Stimulated activated CD8-positive, alpha-beta memory T cell treated with anti-CD3 and anti-CD28 coated beads, Interleukin-4, amount 100 ng/mL, for 48 hours (primary cell): Measurements from ENCODE around the gene UBXN11.
"Not testable (repeated sequence)": the region's sequence is repeated elsewhere in the genome, so short reads cannot be mapped to it uniquely, and the experiment has no call there.

Experiments used
- DNase-seq: peaks from one replicate; pipeline ENCODE4 v3.0.0-alpha.2; 2020

Gene UBXN11

DNA sequence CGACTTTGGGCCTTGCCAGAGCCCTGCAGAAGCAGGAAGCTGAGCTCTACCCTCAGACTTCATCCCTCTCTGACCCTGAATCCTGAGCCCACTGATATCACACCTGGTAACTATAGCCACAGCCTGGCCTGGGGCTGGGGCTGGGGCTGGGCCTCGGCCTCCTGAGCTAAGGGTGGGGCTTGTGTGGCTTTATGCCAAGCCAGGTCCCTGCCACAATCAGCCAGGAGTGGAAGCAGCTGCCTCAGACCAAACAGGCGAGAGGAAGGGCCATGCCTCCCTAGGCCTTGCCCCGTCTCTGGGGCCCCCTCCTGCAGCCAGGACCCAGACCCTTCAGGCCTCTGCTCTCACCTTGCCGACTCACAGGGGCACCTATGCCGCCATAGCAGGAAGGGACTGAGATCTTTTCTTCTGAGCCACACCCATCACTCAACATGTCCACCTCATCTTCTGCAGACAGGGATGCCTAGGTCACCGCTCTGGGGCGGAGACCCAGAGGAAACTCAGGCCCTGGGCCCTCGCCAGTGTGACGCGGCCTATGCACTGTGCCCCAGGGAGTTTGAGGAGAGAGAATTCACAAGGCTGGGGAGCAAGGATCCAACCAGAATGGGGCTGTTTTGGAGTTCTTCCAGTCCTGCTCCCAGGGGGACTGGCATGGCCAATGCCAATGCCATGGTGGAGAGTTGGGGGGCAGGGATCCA lies 5.7 kb downstream of the UBXN11 start:
- no peak for DNase-seq

- DNase-seq: no peak
Observed at GRCh38 chr1:26297791-26298124, 8.7 kb downstream of the UBXN11 start.

- no peak for DNase-seq
Observed at GRCh38 chr1:26297057-26297790, 9.2 kb downstream of the UBXN11 start.

GRCh38 chr1:26296340-26297056 lies 9.9 kb downstream of the UBXN11 start:
- DNase-seq: no peak

DNA sequence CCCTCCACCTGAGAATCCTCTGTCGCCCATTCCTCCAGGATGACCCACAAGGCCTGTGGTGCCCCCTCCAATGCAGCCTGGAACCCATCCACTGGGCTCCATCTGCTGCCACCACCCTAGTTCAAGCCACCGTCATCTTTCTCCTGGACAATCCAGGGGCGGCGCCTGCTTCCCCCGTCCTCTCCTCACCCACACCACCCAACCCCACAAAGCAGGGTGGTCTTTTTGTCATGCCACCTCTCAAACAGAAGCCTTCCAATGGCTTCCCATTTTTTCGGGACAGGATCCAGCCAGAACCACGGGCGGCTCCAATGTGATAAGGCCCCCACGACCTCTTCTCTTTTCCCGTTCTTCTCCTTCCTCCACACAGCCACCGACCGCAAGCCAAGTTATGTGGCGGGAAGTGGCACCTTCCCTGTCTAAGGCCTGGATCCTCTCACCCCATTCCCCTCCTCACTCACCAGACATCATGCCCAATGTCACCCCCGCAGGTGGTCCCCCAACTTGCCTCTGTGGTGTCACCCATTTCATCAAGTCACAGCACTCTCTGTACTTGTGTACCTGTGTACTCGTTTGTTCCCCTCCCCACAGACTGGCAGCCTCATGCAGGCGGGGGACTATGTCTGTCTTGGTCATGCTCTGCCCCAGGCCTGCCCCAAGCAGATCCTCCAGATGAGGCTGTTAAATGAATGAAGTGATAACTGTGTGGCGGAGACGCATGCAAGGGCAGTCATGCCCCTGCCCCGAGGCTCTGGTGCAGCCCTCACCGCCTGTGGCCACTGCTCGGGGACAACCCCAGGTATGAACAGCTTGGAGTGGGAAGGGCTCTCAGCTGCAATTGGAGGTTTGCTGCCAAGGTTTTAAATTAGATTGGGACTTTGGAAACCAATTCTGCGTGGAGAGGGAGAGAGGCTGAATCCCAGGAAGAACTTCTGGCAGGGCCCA lies 11.0 kb downstream of the UBXN11 start:
- DNase-seq: no peak

GRCh38 chr1:26293911-26294463 lies 12.4 kb downstream of the UBXN11 start:
- DNase-seq: no peak

- not testable (repeated sequence) for DNase-seq
Observed at GRCh38 chr1:26292735-26293134, 13.7 kb downstream of the UBXN11 start.

DNA sequence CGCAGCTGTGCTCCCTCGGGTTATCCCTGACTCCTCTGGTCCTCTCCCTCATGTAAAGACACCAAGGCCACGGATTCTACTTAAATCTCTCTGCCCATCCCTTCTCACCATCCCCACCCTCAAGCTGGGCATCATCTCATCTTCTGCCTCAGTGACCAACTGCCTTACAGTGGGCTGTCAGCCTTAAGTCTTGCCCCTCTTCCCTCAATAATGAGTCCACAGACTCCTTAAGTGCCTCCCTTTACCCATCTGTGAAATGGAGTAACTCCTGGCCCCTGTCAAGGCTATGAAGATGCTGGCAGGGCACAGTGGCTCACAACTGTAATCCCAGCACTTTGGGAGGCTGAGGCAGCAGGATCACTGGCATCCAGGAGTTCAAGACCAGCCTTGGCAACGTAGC lies 14.5 kb downstream of the UBXN11 start:
- no peak for DNase-seq

DNA sequence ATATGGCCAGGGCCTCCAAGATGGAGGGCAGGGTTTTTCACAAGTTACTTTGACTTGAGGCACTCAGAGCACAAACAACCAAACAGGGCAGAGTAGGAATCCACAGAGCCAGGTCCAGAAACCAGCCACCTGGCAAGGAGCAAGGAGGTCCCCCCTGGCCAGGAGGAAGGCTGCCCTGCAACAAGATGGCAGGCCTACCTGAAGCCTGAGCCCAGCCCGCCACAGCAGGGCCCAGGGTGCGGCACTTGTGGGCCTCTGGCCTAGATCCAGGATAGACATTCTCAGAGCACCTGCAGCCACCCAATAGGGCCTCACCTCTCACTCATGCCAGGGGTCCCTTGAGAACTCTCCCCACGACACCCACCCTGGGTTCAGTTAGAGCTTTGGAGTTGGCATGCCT lies 15.0 kb downstream of the UBXN11 start:
- no peak for DNase-seq

- DNase-seq: no peak
Observed at GRCh38 chr1:26290882-26291261, 15.6 kb downstream of the UBXN11 start.

DNA sequence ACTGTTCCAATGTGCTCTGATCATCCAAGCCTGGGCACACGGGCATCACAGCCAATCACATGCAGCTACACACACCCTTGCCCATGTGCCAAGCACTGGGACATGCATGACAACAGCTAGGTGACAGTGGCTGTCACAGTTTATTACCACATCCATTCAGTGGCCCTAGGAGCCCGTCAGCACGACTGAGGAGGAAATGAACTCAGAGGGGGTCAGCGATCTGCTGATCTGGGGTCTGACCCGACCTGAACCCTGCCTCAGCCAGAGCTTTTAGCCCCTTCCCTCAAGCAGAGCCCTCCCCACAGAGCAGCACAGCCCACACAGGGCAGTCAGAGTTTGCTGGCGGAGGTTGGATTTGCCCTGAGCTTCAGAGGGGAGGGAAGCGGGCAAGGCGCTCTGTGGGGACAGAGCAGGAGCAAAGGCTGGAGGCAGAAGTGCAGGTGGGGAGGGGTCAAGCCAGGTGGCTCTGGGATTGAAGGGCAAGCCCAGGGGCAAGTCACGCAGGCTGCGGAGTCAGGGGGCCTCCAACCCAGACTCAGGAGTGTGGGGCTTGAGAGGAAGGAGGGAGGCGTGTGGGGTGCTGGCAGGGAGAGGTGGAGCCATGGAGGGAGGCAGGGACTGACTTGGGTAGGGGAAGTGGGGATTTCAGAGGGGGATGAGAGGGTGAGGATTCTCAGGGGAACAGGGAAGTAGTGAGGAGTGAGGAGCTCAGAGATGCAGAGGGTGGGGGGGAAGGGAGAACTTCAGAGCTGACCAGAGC lies 16.1 kb downstream of the UBXN11 start:
- DNase-seq: no peak

GRCh38 chr1:26289158-26290059 lies 17.0 kb downstream of the UBXN11 start:
- peak; percentile 63 for DNase-seq

- peak; percentile 80 for DNase-seq
Observed at GRCh38 chr1:26288311-26288941, 18.0 kb downstream of the UBXN11 start.

GRCh38 chr1:26287811-26288210 lies 18.6 kb downstream of the UBXN11 start:
- no peak for DNase-seq

GRCh38 chr1:26287033-26287711 lies 19.3 kb downstream of the UBXN11 start:
- peak; percentile 77 for DNase-seq

DNA sequence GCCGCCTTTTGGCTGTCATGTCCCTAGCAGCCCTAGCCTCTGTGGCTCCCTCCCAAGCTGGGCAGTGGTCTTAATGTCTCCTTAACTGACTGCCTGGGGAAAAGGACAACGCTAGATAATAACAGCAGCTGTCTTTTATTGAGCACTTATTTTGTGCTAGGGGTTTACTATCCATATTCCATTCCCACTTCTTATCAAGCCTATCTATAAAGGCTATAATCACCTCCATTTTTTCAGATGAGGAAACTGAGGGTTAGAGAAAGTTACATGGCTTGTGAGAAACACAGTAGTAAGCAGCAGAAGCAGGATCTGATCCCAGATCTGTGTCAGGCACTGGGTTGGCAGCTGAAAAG lies 20.4 kb downstream of the UBXN11 start:
- no peak for DNase-seq

DNA sequence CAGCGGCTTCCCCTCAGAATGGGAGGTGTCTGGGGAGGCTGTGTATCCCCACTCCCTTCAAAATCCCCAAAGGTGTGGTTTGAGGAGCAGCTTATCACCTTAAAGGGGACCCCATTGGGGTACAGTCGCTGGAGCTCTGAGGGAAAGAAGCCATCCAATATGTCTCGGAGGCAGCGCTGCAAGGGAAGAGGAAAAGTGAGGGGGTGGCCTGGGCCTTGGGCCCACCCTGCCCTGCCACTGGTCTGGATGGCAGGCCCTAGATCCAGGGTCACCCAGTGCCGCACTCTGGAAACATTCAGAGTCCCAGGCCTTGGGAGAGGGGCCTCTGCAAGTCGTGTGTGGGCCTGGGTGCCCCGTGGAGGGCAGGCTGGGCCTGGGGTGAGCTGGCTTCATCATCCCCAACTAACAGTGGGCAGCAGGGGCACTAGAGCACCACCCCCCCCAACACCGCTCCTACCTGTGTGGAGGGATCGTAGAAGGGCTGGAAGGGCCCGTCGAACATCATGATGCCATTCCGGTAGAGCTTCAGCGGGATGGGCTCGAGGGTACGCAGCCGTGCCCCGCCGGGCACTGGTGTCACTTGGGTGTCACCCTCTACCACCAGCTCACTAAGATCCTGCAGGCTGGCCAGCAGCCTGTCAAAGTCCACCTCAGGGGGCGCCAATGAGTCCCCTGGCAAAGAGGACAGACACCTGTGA lies 20.9 kb downstream of the UBXN11 start:
- DNase-seq: peak; percentile 80

- peak; percentile 97 for DNase-seq
Observed at GRCh38 chr1:26284597-26285347, 21.7 kb downstream of the UBXN11 start.
